ENCODE results near the gene RTN4.

RTN4 gene

GRCh38 chr2:54947136-54947535 lies 103.1 kb downstream of the RTN4 start:
- no peaks in the 10 kb centered on the region for H3K36me3 ChIP-seq (ENCODE audit: control insufficient read depth in 2 of 2, insufficient read depth in 2 of 2, low read length in 2 of 2)
- H3K9me3 ChIP-seq (ENCODE audit: control insufficient read depth in 2 of 2, low read length in 2 of 2), result no peaks in the 10 kb centered on the region
- H3K4me3 ChIP-seq (ENCODE audit: low read length in 2 of 2), result no peak overlapping the region
- H3K27me3 ChIP-seq (ENCODE audit: control insufficient read depth in 2 of 2, insufficient read depth in 2 of 2, low read length in 2 of 2), result no peaks in the 10 kb centered on the region
- no peaks in the 10 kb centered on the region for H3K4me1 ChIP-seq (ENCODE audit: control insufficient read depth in 2 of 2, insufficient read depth in 2 of 2, low read length in 2 of 2)
- no peak overlapping the region for H3K9ac ChIP-seq (ENCODE audit: low read depth in 1 of 2, low read length in 2 of 2)
- no peak overlapping the region for H3K27ac ChIP-seq (ENCODE audit: low read depth in 2 of 2, low read length in 2 of 2)

GRCh38 chr2:54946220-54946805 lies 103.9 kb downstream of the RTN4 start:
- H3K9ac ChIP-seq (ENCODE audit: low read depth in 1 of 2, low read length in 2 of 2), result no peak overlapping the region
- no peak overlapping the region for H3K4me3 ChIP-seq (ENCODE audit: low read length in 2 of 2)
- H3K36me3 ChIP-seq (ENCODE audit: control insufficient read depth in 2 of 2, insufficient read depth in 2 of 2, low read length in 2 of 2), result no peaks in the 10 kb centered on the region
- H3K4me1 ChIP-seq (ENCODE audit: control insufficient read depth in 2 of 2, insufficient read depth in 2 of 2, low read length in 2 of 2), result no peaks in the 10 kb centered on the region
- no peak overlapping the region for H3K27ac ChIP-seq (ENCODE audit: low read depth in 2 of 2, low read length in 2 of 2)
- no peaks in the 10 kb centered on the region for H3K9me3 ChIP-seq (ENCODE audit: control insufficient read depth in 2 of 2, low read length in 2 of 2)
- no peaks in the 10 kb centered on the region for H3K27me3 ChIP-seq (ENCODE audit: control insufficient read depth in 2 of 2, insufficient read depth in 2 of 2, low read length in 2 of 2)

DNA sequence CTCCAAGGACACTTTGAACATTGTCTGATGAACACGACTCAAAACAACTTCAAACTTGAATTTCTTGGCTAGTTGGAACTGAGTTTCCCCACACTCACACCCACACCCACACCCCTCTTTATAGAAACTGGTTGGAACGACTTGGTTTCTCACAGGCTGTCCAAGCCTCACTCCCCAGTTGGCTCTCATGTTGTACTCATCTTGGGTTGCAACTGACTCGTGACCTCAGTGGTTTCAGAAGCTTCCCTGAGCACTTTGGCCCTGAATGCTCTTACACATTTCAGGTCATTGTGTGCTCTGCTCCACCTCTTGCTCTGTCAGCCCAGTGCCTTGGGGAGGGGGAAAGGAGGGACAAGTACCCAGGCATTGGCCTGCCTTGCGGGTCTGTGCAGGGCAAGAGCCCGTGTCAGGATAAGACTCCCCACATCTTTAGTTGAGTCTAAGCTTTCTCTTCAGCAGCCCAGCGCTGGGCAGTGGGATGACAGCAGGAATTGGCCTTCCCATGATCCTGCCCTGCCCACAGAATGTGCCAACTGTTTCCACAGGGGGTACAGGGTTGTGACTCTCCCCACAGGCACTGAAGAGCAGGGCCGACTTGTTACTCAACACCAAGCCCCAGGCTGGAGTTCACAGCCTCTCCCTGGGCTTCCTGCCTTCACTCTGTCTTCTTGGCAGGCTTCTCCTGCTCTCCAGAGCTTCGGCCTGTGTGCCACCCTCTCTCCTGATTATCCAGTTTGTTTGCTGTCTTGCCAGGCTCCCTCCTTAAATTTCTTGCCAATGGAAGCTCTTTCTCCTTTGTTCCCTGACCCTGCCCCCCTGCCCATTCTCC lies 104.6 kb downstream of the RTN4 start:
- Histone ChIP-seq H3K9ac (ENCODE audit: low read depth in 1 of 2, low read length in 2 of 2) (no peak overlapping the region), H3K27me3 (ENCODE audit: control insufficient read depth in 2 of 2, insufficient read depth in 2 of 2, low read length in 2 of 2) (no peaks in the 10 kb centered on the region), H3K27ac (ENCODE audit: low read depth in 2 of 2, low read length in 2 of 2) (no peak overlapping the region), H3K4me1 (ENCODE audit: control insufficient read depth in 2 of 2, insufficient read depth in 2 of 2, low read length in 2 of 2) (no peaks in the 10 kb centered on the region), H3K9me3 (ENCODE audit: control insufficient read depth in 2 of 2, low read length in 2 of 2) (no peaks in the 10 kb centered on the region), H3K4me3 (ENCODE audit: low read length in 2 of 2) (no peak overlapping the region), H3K36me3 (ENCODE audit: control insufficient read depth in 2 of 2, insufficient read depth in 2 of 2, low read length in 2 of 2) (no peaks in the 10 kb centered on the region)

DNA sequence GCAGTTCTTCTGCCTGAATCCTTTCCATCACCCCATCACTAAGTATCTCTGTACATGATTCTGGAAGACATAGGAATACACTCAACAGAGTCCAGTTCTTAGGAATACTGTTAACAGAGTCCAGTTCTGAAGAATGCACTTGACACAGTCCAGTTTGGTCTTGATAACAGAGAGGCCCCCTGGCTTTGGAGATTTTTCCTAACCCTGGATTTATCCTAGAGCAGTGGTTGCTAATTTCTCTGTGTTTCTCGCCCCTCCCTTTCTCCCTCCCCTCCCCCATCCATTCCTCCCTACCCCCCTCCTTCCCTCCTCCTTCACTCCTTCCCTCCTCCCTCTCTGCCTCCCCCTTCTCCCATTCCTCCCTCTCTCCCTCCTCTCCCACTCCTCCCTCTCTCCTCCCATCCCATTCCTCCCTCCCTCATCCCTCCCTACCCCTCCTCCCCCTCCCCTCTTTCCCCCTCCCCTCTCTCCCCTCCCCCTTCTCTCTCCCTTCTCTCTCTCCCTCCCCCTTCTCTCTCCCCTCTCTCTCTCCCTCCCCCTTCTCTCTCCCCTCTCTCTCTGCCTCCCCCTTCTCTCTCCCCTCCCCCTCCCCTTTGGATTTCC lies 105.4 kb downstream of the RTN4 start:
- no peak overlapping the region for H3K4me3 ChIP-seq (ENCODE audit: low read length in 2 of 2)
- H3K9ac ChIP-seq (ENCODE audit: low read depth in 1 of 2, low read length in 2 of 2), result no peak overlapping the region
- no peaks in the 10 kb centered on the region for H3K9me3 ChIP-seq (ENCODE audit: control insufficient read depth in 2 of 2, low read length in 2 of 2)
- no peaks in the 10 kb centered on the region for H3K36me3 ChIP-seq (ENCODE audit: control insufficient read depth in 2 of 2, insufficient read depth in 2 of 2, low read length in 2 of 2)
- H3K27ac ChIP-seq (ENCODE audit: low read depth in 2 of 2, low read length in 2 of 2), result no peak overlapping the region
- H3K27me3 ChIP-seq (ENCODE audit: control insufficient read depth in 2 of 2, insufficient read depth in 2 of 2, low read length in 2 of 2), result no peaks in the 10 kb centered on the region
- H3K4me1 ChIP-seq (ENCODE audit: control insufficient read depth in 2 of 2, insufficient read depth in 2 of 2, low read length in 2 of 2), result no peaks in the 10 kb centered on the region

DNA sequence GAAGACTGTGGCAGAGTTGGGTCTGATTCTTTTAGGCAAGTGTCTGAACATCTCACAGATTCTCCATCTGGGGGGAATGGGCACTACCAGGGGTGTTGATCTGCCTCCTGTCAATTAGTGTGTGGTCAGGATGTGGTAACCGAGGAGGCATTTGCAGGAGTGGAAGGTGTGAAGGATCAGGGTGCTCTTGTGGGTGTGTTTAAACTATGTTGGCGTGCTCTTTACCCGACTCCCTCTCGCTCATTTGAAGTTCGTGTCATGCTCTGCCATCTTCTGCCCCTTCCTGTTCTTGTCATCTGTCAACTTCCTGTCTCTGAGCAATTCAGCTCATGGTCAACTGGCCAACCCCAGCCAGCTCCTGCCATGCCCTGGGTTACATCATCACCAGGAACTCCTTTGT lies 107.9 kb downstream of the RTN4 start:
- Histone ChIP-seq H3K4me1 (ENCODE audit: control insufficient read depth in 2 of 2, insufficient read depth in 2 of 2, low read length in 2 of 2) (no peaks in the 10 kb centered on the region), H3K4me3 (ENCODE audit: low read length in 2 of 2) (no peak overlapping the region), H3K27ac (ENCODE audit: low read depth in 2 of 2, low read length in 2 of 2) (no peak overlapping the region), H3K27me3 (ENCODE audit: control insufficient read depth in 2 of 2, insufficient read depth in 2 of 2, low read length in 2 of 2) (no peaks in the 10 kb centered on the region), H3K9me3 (ENCODE audit: control insufficient read depth in 2 of 2, low read length in 2 of 2) (peaks cover 0 to 3% of the 10 kb centered on the region in 2 donors), H3K36me3 (ENCODE audit: control insufficient read depth in 2 of 2, insufficient read depth in 2 of 2, low read length in 2 of 2) (no peaks in the 10 kb centered on the region), H3K9ac (ENCODE audit: low read depth in 1 of 2, low read length in 2 of 2) (no peak overlapping the region)

- no peak overlapping the region for H3K4me3 ChIP-seq (ENCODE audit: low read length in 2 of 2)
- H3K27me3 ChIP-seq (ENCODE audit: control insufficient read depth in 2 of 2, insufficient read depth in 2 of 2, low read length in 2 of 2), result no peaks in the 10 kb centered on the region
- H3K4me1 ChIP-seq (ENCODE audit: control insufficient read depth in 2 of 2, insufficient read depth in 2 of 2, low read length in 2 of 2), result no peaks in the 10 kb centered on the region
- no peak overlapping the region for H3K9ac ChIP-seq (ENCODE audit: low read depth in 1 of 2, low read length in 2 of 2)
- H3K27ac ChIP-seq (ENCODE audit: low read depth in 2 of 2, low read length in 2 of 2), result no peak overlapping the region
- H3K36me3 ChIP-seq (ENCODE audit: control insufficient read depth in 2 of 2, insufficient read depth in 2 of 2, low read length in 2 of 2), result no peaks in the 10 kb centered on the region
- H3K9me3 ChIP-seq (ENCODE audit: control insufficient read depth in 2 of 2, low read length in 2 of 2), result peaks cover 0 to 3% of the 10 kb centered on the region in 2 donors
These were observed 108.8 kb downstream of the RTN4 start for GRCh38 chr2:54941248-54941984.

DNA sequence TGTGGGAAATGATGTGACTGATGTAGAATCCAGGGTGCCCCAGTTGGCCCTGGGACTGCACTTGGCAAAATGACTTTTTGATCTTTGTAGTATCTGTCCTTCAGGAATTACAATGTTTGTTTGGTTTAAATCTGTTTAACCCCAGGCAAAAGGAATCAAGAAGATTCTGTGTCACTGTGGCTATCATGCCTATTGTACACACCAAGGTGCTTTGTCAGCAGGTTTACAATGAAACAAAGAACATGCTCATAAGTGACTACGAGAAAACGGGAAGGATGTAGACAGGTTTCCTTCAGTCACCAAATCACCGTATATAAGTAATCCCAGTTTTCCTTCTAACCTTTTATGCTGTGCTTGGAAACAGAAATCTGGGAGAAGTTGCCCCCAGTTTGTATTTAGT lies 109.5 kb downstream of the RTN4 start:
- H3K9ac ChIP-seq (ENCODE audit: low read depth in 1 of 2, low read length in 2 of 2), result no peak overlapping the region
- no peak overlapping the region for H3K4me3 ChIP-seq (ENCODE audit: low read length in 2 of 2)
- no peaks in the 10 kb centered on the region for H3K27me3 ChIP-seq (ENCODE audit: control insufficient read depth in 2 of 2, insufficient read depth in 2 of 2, low read length in 2 of 2)
- H3K9me3 ChIP-seq (ENCODE audit: control insufficient read depth in 2 of 2, low read length in 2 of 2), result peaks cover 0 to 3% of the 10 kb centered on the region in 2 donors
- no peak overlapping the region for H3K27ac ChIP-seq (ENCODE audit: low read depth in 2 of 2, low read length in 2 of 2)
- no peaks in the 10 kb centered on the region for H3K36me3 ChIP-seq (ENCODE audit: control insufficient read depth in 2 of 2, insufficient read depth in 2 of 2, low read length in 2 of 2)
- H3K4me1 ChIP-seq (ENCODE audit: control insufficient read depth in 2 of 2, insufficient read depth in 2 of 2, low read length in 2 of 2), result no peaks in the 10 kb centered on the region

GRCh38 chr2:54939446-54940118 lies 110.7 kb downstream of the RTN4 start:
- no peak overlapping the region for H3K4me3 ChIP-seq (ENCODE audit: low read length in 2 of 2)
- no peaks in the 10 kb centered on the region for H3K4me1 ChIP-seq (ENCODE audit: control insufficient read depth in 2 of 2, insufficient read depth in 2 of 2, low read length in 2 of 2)
- H3K9me3 ChIP-seq (ENCODE audit: control insufficient read depth in 2 of 2, low read length in 2 of 2), result peaks cover 0 to 3% of the 10 kb centered on the region in 2 donors
- H3K36me3 ChIP-seq (ENCODE audit: control insufficient read depth in 2 of 2, insufficient read depth in 2 of 2, low read length in 2 of 2), result no peaks in the 10 kb centered on the region
- no peak overlapping the region for H3K27ac ChIP-seq (ENCODE audit: low read depth in 2 of 2, low read length in 2 of 2)
- no peak overlapping the region for H3K9ac ChIP-seq (ENCODE audit: low read depth in 1 of 2, low read length in 2 of 2)
- H3K27me3 ChIP-seq (ENCODE audit: control insufficient read depth in 2 of 2, insufficient read depth in 2 of 2, low read length in 2 of 2), result no peaks in the 10 kb centered on the region

GRCh38 chr2:54936766-54937165 lies 113.5 kb downstream of the RTN4 start:
- no peaks in the 10 kb centered on the region for H3K4me1 ChIP-seq (ENCODE audit: control insufficient read depth in 2 of 2, insufficient read depth in 2 of 2, low read length in 2 of 2)
- no peaks in the 10 kb centered on the region for H3K27me3 ChIP-seq (ENCODE audit: control insufficient read depth in 2 of 2, insufficient read depth in 2 of 2, low read length in 2 of 2)
- H3K27ac ChIP-seq (ENCODE audit: low read depth in 2 of 2, low read length in 2 of 2), result no peak overlapping the region
- no peak overlapping the region for H3K4me3 ChIP-seq (ENCODE audit: low read length in 2 of 2)
- H3K9ac ChIP-seq (ENCODE audit: low read depth in 1 of 2, low read length in 2 of 2), result no peak overlapping the region
- H3K36me3 ChIP-seq (ENCODE audit: control insufficient read depth in 2 of 2, insufficient read depth in 2 of 2, low read length in 2 of 2), result no peaks in the 10 kb centered on the region
- peaks cover 0 to 3% of the 10 kb centered on the region in 2 donors for H3K9me3 ChIP-seq (ENCODE audit: control insufficient read depth in 2 of 2, low read length in 2 of 2)
